GM19240 (cell line): ENCODE data around the gene GPD1.
A peak's percentile ranks its signal among the peaks of the same experiment; 100 is the strongest.

ENCODE experiments used
- DNase-seq: peaks from one replicate; pipeline ENCODE4 v3.0.0; 2011; ENCODE audit warnings: low spot score; ENCODE audit not compliant: insufficient read length

Gene GPD1

DNA sequence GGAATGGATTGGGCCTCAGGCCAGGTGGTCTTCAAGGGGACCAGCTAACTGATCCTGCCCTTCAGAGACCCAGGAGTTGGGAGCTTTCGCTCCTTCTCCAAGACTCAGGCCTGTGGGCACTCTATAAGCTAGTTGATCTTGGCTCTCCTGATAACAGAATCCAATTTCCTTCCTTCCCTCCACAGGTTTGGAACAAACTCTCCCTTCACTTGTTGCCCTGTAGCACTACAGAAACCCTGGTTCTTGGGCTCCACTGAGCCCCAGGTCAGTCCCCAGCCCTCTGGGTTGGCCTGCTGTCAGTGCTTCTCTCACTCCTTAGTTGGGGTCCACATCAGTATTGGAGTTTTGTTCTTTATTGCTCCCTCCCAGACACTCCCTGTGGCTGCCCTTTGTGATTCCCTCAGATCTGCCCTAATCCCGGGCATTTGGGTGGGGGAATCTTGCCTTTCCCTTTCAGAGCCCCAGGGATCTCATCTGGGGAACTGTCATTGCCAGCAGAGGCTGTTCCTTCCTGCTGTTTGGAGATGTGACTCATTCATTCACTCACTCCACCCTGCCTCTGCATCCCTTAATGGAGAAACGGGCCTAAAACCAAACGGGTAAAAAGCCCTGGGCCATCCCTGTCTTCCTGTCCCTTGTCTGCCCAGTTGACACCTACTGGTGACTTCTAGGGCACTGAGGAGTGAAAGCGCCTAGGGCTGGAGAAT is 4.4 kb upstream of the GPD1 start:
- no peak for DNase-seq

DNA sequence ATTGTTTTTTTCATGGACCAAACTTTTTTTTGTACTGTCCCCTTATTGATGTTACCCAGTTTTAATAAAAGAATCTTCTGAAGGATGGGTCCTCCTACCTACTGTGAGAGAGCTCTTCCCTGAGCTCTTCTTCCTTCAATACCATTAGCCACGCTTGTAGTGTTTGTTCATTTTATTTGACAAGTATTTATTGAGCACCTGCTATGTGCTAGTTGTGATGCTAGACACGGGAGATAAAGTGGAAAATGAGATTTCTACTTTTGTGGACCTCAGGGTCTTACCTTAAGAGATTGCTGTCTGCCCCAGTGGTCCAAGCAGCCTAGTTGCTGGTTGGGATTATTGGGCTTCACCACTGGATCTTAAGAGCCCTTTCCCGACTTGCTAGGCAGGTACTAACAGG is 3.2 kb upstream of the GPD1 start:
- no peak for DNase-seq

DNA sequence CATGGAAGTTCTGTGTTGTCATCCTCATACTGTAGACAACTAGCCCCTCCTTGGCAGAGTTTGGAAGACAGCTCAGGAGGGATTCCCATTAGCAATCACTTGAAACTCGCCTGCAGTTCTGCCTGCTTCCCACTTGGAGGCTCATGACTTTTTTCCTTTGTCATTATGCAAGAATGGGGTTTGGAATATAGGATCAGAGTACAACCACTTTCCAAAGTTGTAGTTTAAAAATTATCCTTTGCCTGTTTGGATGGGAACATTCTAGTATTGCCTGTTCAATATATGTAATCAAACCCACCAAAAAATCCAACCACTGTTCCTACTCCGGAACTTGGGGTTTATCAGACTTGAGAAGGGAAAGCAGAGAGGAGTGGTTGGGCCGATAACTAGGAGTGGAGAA is 2.1 kb upstream of the GPD1 start:
- DNase-seq, result no peak

DNA sequence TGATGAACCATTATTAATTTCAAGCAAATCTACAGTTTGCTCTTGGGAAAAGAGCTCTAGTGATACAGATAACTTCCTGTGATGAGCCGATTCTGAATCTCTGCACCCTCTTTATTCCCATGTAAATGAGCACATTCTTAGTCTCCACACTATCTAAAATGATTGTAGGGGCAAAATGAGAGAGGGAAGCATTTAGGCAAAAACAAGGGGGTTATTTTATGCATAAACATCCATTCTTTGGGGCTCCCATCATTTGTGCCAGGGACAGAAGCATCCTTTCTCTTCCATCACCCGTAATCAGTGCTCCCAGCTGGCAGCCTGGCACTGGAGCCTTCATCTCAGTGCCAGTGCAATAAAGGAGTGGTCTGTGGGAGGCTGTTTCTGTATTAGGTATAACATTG is 1.7 kb upstream of the GPD1 start:
- no peak for DNase-seq

DNA sequence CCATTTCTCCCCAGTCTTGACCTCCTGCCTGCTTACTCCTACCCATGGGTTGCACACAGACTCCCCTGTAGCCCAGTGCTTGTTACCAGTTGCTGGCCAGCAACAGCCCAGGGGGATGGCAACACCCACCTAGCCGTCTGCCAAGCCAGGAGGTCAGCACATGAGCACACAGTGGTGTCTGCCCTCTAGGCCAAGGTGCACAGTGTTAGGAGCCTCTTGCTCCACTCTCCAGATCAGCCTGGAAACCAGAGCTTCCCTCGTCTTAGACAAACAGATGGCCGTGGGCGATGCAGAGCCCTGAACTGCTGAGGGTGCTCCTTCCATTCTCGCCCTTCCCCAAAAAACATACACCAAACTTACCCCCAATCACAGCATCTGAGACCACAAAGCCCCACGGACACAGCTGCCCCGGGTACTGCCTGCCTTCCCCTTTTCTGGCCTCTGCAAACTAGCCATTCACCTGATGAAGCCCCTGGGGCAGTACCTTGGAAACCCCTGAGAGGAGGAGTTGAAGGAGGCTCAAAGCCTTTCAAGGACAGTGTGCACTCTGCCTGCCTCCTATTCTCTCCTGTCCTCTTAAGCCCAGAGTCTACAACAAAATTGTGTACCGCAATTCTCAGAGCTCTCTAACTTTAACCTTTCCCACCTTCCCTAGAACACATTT is 1.0 kb upstream of the GPD1 start:
- no peak for DNase-seq

DNA sequence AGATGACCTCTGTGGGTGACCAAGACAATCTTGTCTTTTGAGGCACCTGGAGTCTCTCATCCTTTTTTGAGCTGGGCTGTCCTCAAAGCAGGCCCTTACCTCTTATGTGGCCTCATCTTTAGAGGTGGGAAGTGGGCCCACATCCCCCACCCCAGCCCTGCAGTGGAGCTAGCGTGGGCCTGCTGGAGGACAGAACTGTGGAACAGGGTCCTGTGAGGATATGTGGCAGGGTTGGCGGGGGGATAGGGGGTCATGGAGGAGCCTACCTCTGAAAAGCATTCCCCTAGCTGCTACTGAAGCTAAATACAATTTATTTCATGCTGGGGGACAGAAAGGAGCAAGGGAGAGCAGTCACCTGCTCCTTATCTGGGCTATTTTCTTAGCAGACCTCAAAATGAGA is 457 bp upstream of the GPD1 start:
- no peak for DNase-seq

DNA sequence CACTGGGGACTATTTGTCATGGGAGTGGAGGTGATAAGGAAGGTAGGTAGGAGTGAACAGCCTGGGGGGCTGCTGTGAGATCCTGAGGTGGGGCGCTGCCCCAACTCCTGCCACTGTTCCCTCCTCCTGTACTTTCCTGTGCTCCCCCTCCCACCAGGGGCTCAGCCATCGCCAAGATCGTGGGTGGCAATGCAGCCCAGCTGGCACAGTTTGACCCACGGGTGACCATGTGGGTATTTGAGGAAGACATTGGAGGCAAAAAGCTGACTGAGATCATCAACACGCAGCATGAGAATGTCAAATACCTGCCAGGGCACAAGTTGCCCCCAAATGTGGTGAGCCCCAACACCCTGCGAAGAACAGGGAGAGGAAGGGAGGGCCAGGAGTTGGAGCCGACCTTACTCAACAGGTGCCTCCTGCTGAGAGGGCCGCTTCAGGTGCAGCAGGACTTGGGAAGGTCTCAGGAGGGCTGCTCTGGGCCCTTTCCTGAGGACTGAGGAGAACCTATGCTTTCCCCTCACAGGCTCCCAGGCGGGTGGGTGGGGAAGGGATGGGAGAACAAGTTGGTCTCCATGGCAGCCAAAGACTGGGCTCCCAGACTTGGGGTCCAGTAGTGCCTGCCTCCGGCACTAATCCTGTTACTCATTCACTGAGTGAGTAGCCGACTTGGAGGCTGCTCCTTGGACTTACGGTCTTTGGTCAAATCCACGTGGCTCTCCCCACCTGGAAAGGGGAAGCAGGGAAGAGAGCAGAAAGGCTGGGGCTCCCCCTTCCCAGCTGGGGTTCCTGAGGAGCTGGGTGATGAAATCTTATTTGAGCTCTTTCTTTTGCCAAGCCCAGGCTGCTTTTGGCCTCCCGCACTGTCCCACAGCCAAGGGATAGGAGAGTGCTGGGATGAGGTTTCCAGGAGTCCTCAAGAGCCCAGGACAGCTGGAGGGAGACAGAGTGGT is 884 bp downstream of the GPD1 start:
- no peak for DNase-seq

DNA sequence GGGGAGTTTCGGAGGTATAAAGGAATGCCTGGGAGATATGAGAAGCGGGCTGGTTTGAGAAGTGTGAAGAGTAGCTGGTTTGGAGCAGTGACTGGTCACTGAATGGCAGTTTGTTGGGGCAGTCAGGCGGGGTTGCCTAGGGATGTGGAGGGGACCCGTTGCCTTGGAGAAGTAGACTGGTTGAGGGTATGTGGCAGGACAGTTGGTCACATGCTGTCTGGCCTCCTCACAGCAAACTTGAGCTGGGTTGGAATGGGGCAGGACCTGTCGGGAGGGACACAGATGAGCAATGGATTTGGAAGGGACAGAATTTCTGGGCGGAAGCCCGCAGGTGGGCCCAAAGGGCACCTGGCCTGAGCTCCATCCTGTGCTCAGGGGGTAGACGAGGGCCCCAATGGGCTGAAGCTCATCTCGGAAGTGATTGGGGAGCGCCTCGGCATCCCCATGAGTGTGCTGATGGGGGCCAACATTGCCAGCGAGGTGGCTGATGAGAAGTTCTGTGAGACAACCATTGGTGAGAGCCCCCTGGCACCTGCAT is 2.2 kb downstream of the GPD1 start:
- DNase-seq, result no peak

DNA sequence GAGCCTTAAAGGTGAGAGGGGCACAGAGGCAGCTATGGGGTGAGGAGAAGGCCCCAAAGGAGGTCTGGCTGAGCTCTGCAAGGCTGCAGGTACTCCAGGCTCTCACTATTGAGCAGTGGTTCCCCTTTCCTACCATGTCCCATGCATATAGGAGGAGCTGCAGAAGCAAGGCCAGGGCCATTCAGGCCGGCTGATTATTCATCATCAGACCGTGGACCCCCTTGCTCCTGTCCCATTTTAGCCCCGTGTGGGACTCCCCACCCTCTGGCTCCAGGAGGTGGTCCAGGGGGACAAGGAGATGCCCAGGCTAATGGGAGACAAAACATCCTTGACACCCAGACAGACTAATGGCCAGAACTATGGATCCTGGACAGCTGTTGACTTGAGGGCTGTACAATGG is 3.1 kb downstream of the GPD1 start:
- DNase-seq, result no peak

DNA sequence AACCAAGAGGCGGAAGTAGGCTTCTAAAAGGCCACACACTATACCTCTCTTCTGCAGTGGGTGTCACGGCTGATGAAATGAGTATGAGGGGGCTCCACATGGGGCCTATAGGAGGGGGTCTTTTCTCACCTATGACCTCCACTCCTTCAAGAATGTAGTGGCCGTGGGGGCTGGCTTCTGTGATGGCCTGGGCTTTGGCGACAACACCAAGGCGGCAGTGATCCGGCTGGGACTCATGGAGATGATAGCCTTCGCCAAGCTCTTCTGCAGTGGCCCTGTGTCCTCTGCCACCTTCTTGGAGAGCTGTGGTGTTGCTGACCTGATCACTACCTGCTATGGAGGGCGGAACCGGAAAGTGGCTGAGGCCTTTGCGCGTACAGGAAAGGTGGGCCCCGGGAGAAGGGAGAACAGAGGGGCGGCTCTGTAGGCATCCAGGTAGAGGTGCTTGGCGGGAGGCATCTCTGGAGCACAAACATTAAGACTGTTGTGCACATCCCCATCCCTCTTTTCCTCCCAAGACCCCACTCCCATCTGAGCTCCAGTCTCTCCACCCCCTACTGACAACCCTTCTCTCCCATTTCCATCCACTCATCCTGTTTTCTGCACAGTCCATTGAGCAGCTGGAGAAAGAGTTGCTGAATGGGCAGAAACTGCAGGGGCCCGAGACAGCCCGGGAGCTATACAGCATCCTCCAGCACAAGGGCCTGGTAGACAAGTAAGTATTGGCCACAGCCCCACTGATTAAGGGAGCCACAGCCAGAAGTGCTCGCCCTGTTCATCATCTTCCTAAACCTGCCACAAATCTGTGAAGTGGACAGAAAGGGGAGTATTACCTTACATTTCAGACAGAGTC is 3.8 kb downstream of the GPD1 start:
- DNase-seq, result no peak

DNA sequence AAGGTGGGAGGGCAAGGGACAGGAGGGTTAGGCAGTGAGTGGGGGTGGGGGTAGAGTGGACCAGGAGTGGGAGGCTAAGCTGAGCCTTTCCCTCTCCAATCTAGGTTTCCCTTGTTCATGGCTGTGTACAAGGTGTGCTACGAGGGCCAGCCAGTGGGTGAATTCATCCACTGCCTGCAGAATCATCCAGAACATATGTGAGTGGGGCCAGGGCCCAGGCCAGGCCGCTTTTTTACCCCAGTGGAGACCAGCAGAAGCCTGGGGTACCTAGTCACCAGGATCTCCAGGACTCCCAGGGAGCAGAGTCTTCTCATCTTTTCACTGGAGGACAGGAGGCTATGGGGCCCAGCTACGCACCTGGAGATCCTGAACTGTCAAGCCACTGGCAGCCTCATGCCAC is 5.5 kb downstream of the GPD1 start:
- no peak for DNase-seq

DNA sequence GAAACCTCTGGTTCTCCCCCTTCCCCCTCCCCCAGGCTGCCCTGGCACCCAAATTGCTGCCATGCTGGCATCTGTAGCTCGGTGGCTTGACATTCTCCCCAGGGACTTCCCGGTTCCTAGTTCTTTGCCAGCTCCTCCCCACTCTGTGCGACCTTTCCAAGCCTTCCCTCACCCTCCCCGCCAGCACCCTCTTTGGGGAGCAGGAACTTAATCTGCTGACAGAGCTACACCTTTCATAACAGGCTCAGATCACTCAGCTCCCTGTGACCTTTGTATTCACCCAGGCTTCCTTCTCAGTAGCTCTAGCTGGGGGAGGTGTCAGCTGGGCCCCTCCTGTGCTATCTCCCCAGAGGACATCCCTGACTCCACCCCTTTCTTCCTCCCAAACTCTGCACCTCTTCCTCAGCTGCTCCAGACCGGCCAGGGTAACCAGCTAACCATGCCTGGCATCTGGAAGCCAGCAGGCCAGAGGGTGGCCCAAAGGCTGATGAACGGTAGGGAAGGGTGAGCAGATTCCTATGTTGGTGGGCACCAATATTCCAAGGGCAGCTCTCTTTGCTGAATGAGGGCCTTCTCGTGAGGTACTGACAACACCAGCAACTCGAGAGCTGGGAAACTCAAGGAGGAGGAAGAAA is 6.4 kb downstream of the GPD1 start:
- no peak for DNase-seq

DNA sequence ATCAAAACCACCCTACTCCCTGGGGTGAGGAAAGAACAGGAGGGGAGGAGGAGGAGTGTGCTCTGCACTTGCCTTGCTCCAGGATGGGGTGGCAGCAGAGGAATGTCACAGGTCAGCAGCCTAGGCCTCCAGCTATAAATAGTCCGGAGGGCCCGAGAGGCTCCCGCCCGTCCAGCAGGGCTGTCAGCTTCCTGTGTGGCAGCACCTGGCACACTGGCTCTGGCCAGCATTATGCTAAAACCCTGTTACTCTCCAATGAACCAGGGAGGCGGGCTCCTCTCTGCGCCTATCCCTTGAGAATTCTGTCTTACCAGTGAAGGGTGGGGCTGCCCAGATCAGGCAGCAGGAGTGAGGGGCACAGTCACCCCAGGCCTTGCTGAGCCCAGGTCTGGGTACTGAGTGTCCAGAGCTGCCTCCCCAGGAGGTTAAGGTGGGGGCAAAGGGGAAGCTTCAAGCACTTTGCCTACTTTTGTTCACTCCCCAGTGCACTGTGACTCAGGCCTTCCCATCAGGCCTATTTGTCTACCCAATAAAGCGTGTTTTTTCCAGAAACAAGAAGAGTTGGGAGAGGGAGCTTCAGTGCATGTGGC is 7.0 kb downstream of the GPD1 start:
- DNase-seq, result no peak

DNA sequence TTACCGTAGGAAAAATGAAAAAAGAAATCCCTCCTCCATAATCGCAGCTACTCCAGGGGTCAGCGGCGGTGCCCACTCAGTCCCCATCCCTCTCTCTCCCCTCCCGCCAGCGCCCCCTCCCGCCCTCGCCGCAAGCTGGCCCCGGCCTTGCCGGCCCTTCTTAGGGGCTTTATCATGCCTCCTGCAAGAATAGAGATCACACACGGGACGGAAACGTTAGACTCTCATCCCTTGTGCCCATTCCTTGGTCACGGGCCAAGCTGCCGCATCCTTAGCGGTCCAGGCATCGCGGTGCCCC is 7.5 kb downstream of the GPD1 start:
- no peak for DNase-seq

DNA sequence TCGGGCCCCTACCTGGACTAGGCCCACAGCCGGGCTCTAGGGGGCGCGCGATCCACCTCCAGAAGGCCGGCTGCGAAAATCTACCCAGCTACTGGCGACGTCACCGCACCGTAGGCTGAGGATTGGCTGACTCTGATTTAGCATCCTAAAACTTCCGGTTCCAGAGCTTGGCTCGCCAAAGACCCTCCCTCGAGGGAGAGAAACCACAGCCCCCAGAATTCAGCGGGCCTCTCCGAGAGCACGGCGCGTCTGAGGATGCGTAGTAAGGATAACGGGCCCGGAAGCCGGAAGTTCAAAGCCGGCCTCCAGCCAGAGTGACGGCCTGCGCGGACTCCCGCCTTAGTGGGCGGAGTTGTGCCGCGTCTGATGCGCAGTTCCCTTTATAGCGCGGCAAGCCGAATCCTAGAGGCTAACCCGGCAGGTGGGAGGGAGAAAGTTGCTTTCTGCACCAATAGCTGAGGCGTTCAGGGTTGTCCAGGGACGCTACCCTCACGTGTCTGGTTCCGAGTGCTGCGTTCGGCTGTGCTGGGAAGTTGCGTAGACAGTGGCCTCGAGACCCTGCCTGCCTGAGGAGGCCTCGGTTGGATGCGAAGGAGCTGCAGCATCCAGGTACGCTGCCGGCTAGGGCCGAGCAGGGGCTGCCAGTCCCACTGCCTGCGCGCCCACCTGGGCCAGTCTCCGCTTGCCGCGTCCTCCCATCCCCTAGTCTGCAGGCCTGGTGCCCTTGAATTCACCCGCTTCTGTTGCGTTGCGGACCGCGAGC is 8.1 kb downstream of the GPD1 start, which contains the start of gene COX14:
COX14 (plus strand) TSS at position 544 of the 763 bp plus-strand sequence. CDS start 7,808 bp downstream, outside the sequence.
- peak; percentile 88 for DNase-seq

DNA sequence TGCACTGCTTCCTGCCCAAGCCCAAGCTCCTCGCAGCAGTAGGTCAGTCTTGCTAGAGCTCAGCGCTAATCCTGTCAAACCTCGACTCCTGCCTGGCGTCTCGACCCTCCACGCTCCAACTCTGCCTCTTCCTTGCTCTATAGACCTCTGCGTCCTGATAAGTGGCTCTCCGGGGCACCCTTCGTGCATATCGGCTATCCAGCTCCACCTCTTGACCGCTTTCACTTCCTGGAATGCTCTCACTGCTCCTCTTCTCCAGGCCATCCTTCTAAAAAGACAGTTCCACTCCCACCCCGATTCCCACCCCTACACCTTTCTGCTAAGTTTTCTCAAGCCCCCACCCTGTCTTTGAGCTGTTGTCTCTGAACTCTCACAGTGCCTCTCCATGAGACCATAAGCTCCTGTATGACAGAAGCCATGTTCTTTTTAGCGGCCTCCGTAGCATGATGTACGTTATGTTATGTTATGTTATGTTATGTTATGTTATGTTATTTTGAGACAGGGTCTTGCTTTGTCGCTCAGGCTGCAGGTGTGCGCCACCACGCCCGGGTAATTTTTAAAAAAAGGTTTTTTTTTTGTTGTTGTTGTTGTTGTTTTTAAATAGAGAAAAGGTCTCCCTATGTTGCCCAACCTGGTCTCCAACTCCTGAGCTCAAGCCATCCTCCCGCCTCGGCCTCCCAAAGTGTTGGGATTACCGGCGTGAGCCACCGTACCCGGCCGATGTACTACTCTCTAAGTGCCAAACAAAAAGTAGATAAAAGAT is 8.8 kb downstream of the GPD1 start:
- DNase-seq, result no peak

DNA sequence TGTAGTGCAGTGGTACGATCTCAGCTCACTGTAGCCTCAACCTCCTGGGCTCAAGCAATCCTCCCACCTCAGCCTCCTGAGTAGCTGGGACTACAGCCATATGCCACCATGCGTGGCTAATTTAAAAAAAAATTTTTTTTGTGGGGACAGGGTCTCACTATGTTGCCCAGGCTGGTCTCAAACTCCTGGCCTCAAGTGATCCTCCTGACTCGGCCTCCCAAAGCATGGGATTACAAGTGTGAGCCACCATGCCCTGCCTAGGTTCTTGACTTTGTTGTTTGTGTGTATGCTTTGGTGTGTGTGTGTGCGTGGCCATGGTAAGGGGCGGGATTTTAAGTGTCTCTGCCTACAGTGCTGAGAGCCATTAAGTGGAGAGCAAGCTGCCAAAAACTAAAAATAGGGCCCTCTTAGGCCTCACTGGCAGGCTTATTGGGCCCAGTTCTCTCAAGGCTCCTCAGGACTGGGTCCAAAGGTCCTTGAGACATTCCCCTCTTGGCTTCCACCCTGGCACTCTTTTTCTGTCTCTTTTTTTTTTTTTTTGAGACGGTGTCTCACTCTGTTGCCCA is 13.3 kb downstream of the GPD1 start:
- no peak for DNase-seq

DNA sequence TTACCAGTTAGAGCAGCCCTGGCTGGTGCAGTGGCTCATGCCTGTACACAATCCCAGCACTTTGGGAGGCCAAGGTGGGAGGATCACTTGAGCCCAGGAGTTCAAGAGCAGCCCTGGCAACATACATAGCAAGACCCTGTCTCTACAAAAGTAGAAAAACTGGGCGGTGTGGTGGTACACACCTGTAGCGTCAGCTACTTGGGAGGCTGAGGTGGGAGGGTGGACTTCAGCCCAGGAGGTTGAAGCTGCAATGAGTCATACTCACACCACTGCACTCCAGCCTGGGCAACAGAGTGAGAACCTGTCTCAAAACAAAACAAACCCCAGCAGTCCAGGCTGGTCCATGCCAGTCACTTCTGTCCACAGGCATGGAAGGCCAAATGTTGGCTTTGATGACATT is 15.6 kb downstream of the GPD1 start:
- DNase-seq, result no peak
